K562 (cell line): ENCODE results near the gene ARFGEF2. TPM values are rescaled to one million over a fixed set of nuclear protein-coding genes. Genes with fewer than 3 reads are reported as not detected.

Source experiments
- ATAC-seq: fragments of 200-7000 bp; cut with Tn5 transposase; 3 replicates; pipeline ENCODE4 v1.9.1; 2020; ENCODE audit warnings: moderate library complexity
- BruUV-seq: library from RNA; stranded (reverse); fragments of 400-500 nt; replicated peaks from 2 replicates; lab custom pipeline; 2021; lab: Mats Ljungman, UMichigan
- CTCF ChIA-PET: fragments of 300-600 bp; formaldehyde crosslinking; extraction: SDS; loops from one replicate; lab custom pipeline; 2021; ENCODE audit warnings: low intra/inter-chr PET ratio; lab: Yijun Ruan, JAX
- POLR2A ChIA-PET: fragments of 300-600, 350-650 bp; sonication (Branson Sonifier 250); formaldehyde crosslinking; extraction: SDS; loops from one replicate; lab custom pipeline; 2021; ENCODE audit warnings: antibody characterized with exemption, inconsistent platforms; lab: Yijun Ruan, JAX
- DNase-seq, 4 experiments: peaks; one replicate each; pipeline versions ENCODE4 v3.0.0 to v3.0.0-alpha.2; 2011 to 2018; ENCODE audit warnings: low spot score in 3 of 4, mixed read lengths in 3 of 4; ENCODE audit errors: extremely low read depth in 1 of 4
- FAIRE-seq: peaks from 2 replicates; lab custom pipeline; 2011; peaks lifted over from hg19 to GRCh38; lab: Jason Lieb, UNC
- H2AFZ ChIP-seq: 2 replicates; pipeline ENCODE4 v1.6.0; 2011; ENCODE audit warnings: low read depth, low read length, control low read depth, inconsistent platforms
- H3K27ac ChIP-seq: fragments of 200-600 bp; 3 replicates; pipeline ENCODE4 v1.8.0; 2011; ENCODE audit warnings: low read depth, mild to moderate bottlenecking, control low read depth, inconsistent platforms, low read length, moderate library complexity, mixed read lengths; ENCODE audit errors: extremely low read depth
- H3K27me3 ChIP-seq, 2 experiments: fragments of 300-600 bp in 1 of 2; 2 replicates in 1 of 2; 3 replicates in 1 of 2; pipeline versions ENCODE4 v1.6.0 to v1.8.0; 2011; ENCODE audit warnings: inconsistent platforms in 2 of 2, low read length in 2 of 2, mild to moderate bottlenecking in 1 of 2, mixed read lengths in 1 of 2, moderate library complexity in 1 of 2; ENCODE audit not compliant: control insufficient read depth in 2 of 2, insufficient read depth in 2 of 2
- H3K36me3 ChIP-seq: fragments of 300-600 bp; 3 replicates; pipeline ENCODE4 v1.8.0; 2011; ENCODE audit warnings: mild to moderate bottlenecking, low read length, inconsistent platforms; ENCODE audit not compliant: control insufficient read depth, insufficient read depth
- H3K4me1 ChIP-seq, 2 experiments: fragments of 200-600 bp in 1 of 2; replicated peaks in 1 of 2; 2 replicates in 1 of 2; 3 replicates in 1 of 2; pipeline versions ENCODE4 v1.5.1 to v1.8.0; 2011; ENCODE audit warnings: inconsistent platforms in 2 of 2, low read length in 2 of 2, mild to moderate bottlenecking in 1 of 2, mixed read lengths in 1 of 2, moderate library complexity in 1 of 2; ENCODE audit not compliant: control insufficient read depth in 2 of 2, insufficient read depth in 2 of 2
- H3K4me2 ChIP-seq: 2 replicates; pipeline ENCODE4 v1.6.1; 2011; ENCODE audit warnings: low read length, control low read depth, inconsistent platforms, mixed read lengths; ENCODE audit not compliant: insufficient read depth
- H3K4me3 ChIP-seq: fragments of 200-600 bp; sonication (generic), shearing (Covaris generic); 2 replicates; pipeline ENCODE4 v1.5.1; 2016; ENCODE audit warnings: control low read depth, inconsistent platforms
- H3K79me2 ChIP-seq: fragments of 200-600 bp; 3 replicates; pipeline ENCODE4 v1.8.0; 2011; ENCODE audit warnings: low read length, inconsistent platforms; ENCODE audit not compliant: control insufficient read depth, insufficient read depth
- H3K9ac ChIP-seq, 2 experiments: 2 replicates each; pipeline versions ENCODE4 v1.6.0 to v1.6.1; 2011; ENCODE audit warnings: low read depth in 2 of 2, low read length in 2 of 2, control low read depth in 1 of 2, inconsistent platforms in 1 of 2, mild to moderate bottlenecking in 1 of 2, mixed read lengths in 1 of 2; ENCODE audit not compliant: insufficient read depth in 1 of 2
- H3K9me1 ChIP-seq: one replicate; pipeline ENCODE4 v1.6.0; 2011; ENCODE audit warnings: inconsistent platforms, mild to moderate bottlenecking, low read length, moderate library complexity; ENCODE audit not compliant: control insufficient read depth, insufficient read depth
- H3K9me3 ChIP-seq: replicated peaks from 2 replicates; pipeline ENCODE4 v1.5.1; 2011; ENCODE audit warnings: low read depth, low read length, inconsistent platforms; ENCODE audit not compliant: control insufficient read depth, insufficient read depth
- H4K20me1 ChIP-seq: replicated peaks from 2 replicates; pipeline ENCODE4 v1.6.1; 2011; ENCODE audit warnings: low read length, inconsistent platforms, mixed read lengths; ENCODE audit not compliant: control insufficient read depth, insufficient read depth
- BRD9 ChIP-seq: fragments of 450-650 bp; IDR thresholded peaks from 2 replicates; pipeline ENCODE4 v1.6.1; 2018; ENCODE audit warnings: low read depth; ENCODE audit not compliant: partially characterized antibody
- HNRNPK ChIP-seq: fragments of 200-400 bp; formaldehyde crosslinking; IDR thresholded peaks from one replicate; pipeline ENCODE4 v1.6.1; 2018; ENCODE audit warnings: mild to moderate bottlenecking, low read depth, low read length; ENCODE audit not compliant: poor library complexity, severe bottlenecking
- HNRNPL ChIP-seq: fragments of 200-400 bp; formaldehyde crosslinking; IDR thresholded peaks from 2 replicates; pipeline ENCODE4 v1.6.1; 2017; ENCODE audit warnings: low read depth, mild to moderate bottlenecking, low read length
- TFAM ChIP-seq: fragments of 250-450 bp; sonication (Bioruptor Pico); conservative IDR thresholded peaks from 2 replicates; pipeline ENCODE4 v1.5.0; 2021; ENCODE audit warnings: mild to moderate bottlenecking, moderate library complexity
- ZBTB1 ChIP-seq: sonication (generic); formaldehyde crosslinking; IDR thresholded peaks from 2 replicates; pipeline ENCODE4 v1.8.1; 2023; ENCODE audit warnings: missing genetic modification reagents, low read depth, mild to moderate bottlenecking, borderline replicate concordance
- ZNF197 ChIP-seq: fragments of 200-800 bp; sonication (Bioruptor generic); IDR thresholded peaks from 2 replicates; pipeline ENCODE4 v1.6.1; 2016; ENCODE audit warnings: low read depth, missing genetic modification characterization, missing compliant biosample characterization
- WGBS: fragments of 100-300 bp; shearing (Covaris generic); methylation state at CpG from one replicate; pipeline ENCODE4 v1.1.6; 2016; ENCODE audit warnings: low coverage, mixed read lengths; ENCODE audit not compliant: insufficient coverage; ENCODE audit errors: missing lambda C conversion rate; 5-methylcytosine and 5-hydroxymethylcytosine counted together
- in situ Hi-C: fragments of 300-500 bp; cut with MboI; formaldehyde crosslinking; loops from 4 replicates; pipeline ENCODE4 v1.15.0; 2018; ENCODE audit warnings: inconsistent platforms, mixed read lengths
- intact Hi-C: fragments of 100-400 bp; cut with micrococcal nuclease; formaldehyde crosslinking; loops from 2 replicates; pipeline ENCODE4 v1.14.2; 2022
- polyA plus RNA-seq, 8 experiments: library from polyadenylated mRNA; depleted of rRNA in 4 of 8; stranded (reverse) in 5 of 8; unstranded in 3 of 8; fragments of >200 nt; fragmentation: Nextera tagmentation in 2 of 8; fragmentation: Illumina TruSeq in 1 of 8; extraction: Ambion mirVana in 2 of 8; extraction: Trizol in 1 of 8; gene quantifications; 2 replicates each; pipeline versions ENCODE4 v1.2.1 to v1.2.3, GENCODE V29; 2011 to 2014; ENCODE audit warnings: inconsistent platforms in 1 of 8, missing spikeins in 1 of 8
- total RNA-seq, 7 experiments: library from RNA; depleted of rRNA in 6 of 7; stranded (reverse); fragments of >200 nt in 6 of 7; fragmentation: Illumina TruSeq in 2 of 7; extraction: Trizol in 2 of 7; gene quantifications; 2 replicates each; pipeline versions ENCODE4 v1.2.1 to v1.2.3, GENCODE V29; 2011 to 2021; ENCODE audit warnings: low replicate concordance in 1 of 7
- TF ChIP-seq, protein P1 (sequence below): sonication (generic); formaldehyde crosslinking; IDR thresholded peaks from 2 replicates; pipeline ENCODE4 v1.8.1; 2023; ENCODE audit warnings: mild to moderate bottlenecking, missing genetic modification reagents
- TF ChIP-seq, protein P2 (sequence below): IDR thresholded peaks from 2 replicates; pipeline ENCODE4 v1.6.1; 2016; ENCODE audit warnings: missing genetic modification characterization, missing compliant biosample characterization
- TF ChIP-seq, protein P3 (sequence below), 2 experiments: fragments of 450-650 bp; formaldehyde crosslinking in 1 of 2; IDR thresholded peaks; 2 replicates each; pipeline versions ENCODE4 v1.4.0 to v1.6.1; 2014 to 2020; ENCODE audit warnings: mild to moderate bottlenecking in 2 of 2, borderline replicate concordance in 1 of 2, low read depth in 1 of 2

Gene ARFGEF2
- total and polyA plus RNA-seq, 9 of the 15 experiments (the other 6 are each of a cell fraction or from before 2014, with no cell fraction given) = 4.2 to 18.8 (median 13.7) TPM

DNA sequence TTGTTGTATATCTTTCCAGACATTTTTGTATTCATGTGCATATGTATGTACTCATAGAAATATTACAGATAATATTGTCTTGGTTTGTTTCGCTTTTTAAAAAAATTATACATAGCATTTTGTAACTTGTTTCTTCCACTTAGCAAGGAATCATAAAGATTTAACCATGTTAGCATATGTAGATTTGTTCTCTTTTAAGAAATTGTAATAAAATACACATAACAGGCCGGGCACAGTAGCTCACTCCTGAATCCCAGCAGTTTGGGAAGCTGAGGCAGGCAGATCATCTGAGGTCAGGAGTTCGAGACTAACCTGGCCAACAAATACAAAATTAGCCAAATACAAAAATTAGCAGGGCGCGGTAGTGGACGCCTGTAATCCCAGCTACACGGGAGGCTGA lies 80.2 kb downstream of the ARFGEF2 start:
- H3K36me3 ChIP-seq = peaks cover 47% of the 10 kb centered on the region; the same call in 2 of the 3 replicates
- H3K4me2 ChIP-seq = no peak overlapping the region
- intact Hi-C loops = no loop called here
- no peaks in the 10 kb centered on the region for H3K9me1 ChIP-seq
- H3K9me3 ChIP-seq = no peaks in the 10 kb centered on the region
- H3K4me3 ChIP-seq = no peak overlapping the region
- POLR2A ChIA-PET = interaction anchor here (0.6 kb wide), 1 partner anchor 45 kb away, joined by 3 read pairs; no protein-coding TSS in a partner anchor
- CTCF ChIA-PET = no interaction called here
- H3K27me3 ChIP-seq = no peaks in the 10 kb centered on the region
- DNase-seq (no peak), FAIRE-seq (no peak), ATAC-seq (no peak)
- no TSS peak for BruUV-seq
- H3K9ac ChIP-seq = no peak overlapping the region
- WGBS = 91% methylated on average over 7 of the region's 7 CpGs
- H3K27ac ChIP-seq = no peak overlapping the region
- in situ Hi-C loops = no loop called here
- no peaks in the 10 kb centered on the region for H4K20me1 ChIP-seq
- H2AFZ ChIP-seq = no peak overlapping the region
- no peaks in the 10 kb centered on the region for H3K79me2 ChIP-seq
- no peaks in the 10 kb centered on the region for H3K4me1 ChIP-seq
- TF ChIP-seq TFAM (CRISPR knock-in tag) (no peak), BRD9 (no peak), ZNF197 (no peak), ZBTB1 (no peak), HNRNPK (no peak), HNRNPL (no peak)
- TF ChIP-seq, protein P1, sequence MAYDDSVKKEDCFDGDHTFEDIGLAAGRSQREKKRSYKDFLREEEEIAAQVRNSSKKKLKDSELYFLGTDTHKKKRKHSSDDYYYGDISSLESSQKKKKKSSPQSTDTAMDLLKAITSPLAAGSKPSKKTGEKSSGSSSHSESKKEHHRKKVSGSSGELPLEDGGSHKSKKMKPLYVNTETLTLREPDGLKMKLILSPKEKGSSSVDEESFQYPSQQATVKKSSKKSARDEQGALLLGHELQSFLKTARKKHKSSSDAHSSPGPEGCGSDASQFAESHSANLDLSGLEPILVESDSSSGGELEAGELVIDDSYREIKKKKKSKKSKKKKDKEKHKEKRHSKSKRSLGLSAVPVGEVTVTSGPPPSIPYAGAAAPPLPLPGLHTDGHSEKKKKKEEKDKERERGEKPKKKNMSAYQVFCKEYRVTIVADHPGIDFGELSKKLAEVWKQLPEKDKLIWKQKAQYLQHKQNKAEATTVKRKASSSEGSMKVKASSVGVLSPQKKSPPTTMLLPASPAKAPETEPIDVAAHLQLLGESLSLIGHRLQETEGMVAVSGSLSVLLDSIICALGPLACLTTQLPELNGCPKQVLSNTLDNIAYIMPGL (CRISPR knock-in tag) = no peak
- TF ChIP-seq, protein P2, sequence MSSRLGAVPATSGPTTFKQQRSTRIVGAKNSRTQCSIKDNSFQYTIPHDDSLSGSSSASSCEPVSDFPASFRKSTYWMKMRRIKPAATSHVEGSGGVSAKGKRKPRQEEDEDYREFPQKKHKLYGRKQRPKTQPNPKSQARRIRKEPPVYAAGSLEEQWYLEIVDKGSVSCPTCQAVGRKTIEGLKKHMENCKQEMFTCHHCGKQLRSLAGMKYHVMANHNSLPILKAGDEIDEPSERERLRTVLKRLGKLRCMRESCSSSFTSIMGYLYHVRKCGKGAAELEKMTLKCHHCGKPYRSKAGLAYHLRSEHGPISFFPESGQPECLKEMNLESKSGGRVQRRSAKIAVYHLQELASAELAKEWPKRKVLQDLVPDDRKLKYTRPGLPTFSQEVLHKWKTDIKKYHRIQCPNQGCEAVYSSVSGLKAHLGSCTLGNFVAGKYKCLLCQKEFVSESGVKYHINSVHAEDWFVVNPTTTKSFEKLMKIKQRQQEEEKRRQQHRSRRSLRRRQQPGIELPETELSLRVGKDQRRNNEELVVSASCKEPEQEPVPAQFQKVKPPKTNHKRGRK (tag) = no peak
- TF ChIP-seq, protein P3, sequence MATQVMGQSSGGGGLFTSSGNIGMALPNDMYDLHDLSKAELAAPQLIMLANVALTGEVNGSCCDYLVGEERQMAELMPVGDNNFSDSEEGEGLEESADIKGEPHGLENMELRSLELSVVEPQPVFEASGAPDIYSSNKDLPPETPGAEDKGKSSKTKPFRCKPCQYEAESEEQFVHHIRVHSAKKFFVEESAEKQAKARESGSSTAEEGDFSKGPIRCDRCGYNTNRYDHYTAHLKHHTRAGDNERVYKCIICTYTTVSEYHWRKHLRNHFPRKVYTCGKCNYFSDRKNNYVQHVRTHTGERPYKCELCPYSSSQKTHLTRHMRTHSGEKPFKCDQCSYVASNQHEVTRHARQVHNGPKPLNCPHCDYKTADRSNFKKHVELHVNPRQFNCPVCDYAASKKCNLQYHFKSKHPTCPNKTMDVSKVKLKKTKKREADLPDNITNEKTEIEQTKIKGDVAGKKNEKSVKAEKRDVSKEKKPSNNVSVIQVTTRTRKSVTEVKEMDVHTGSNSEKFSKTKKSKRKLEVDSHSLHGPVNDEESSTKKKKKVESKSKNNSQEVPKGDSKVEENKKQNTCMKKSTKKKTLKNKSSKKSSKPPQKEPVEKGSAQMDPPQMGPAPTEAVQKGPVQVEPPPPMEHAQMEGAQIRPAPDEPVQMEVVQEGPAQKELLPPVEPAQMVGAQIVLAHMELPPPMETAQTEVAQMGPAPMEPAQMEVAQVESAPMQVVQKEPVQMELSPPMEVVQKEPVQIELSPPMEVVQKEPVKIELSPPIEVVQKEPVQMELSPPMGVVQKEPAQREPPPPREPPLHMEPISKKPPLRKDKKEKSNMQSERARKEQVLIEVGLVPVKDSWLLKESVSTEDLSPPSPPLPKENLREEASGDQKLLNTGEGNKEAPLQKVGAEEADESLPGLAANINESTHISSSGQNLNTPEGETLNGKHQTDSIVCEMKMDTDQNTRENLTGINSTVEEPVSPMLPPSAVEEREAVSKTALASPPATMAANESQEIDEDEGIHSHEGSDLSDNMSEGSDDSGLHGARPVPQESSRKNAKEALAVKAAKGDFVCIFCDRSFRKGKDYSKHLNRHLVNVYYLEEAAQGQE (IDR thresholded peaks at IDR 0.05; ENCODE audit: borderline replicate concordance) = no peak
- TF ChIP-seq, protein P3 (CRISPR knock-in tag; IDR thresholded peaks at IDR 0.05; ENCODE audit: low read depth) = no peak
